Body of pancreas (tissue), 4 donors: ENCODE measurements around the gene SLC4A9. TPM values are rescaled to one million over a fixed set of nuclear protein-coding genes. Genes with fewer than 3 reads are reported as not detected.

ENCODE experiments used
- ATAC-seq: fragments of 150-250 bp; one replicate; pipeline ENCODE4 v1.9.1; 2016
- DNase-seq, 4 donors: peaks; one replicate each; pipeline ENCODE4 v3.0.0-alpha.2; 2019
- H3K27ac ChIP-seq, 4 donors: fragments of 200-600 bp; sonication (generic); 1 replicate in 3 of 4; 2 replicates in 1 of 4; pipeline versions ENCODE4 v1.5.1 to v1.6.1; 2016 to 2019; ENCODE audit warnings: mild to moderate bottlenecking in 1 of 4, mixed read lengths in 1 of 4, moderate library complexity in 1 of 4
- H3K27me3 ChIP-seq, 2 donors: fragments of 200-600 bp; sonication (generic); one replicate each; pipeline ENCODE4 v1.6.0; 2016; ENCODE audit warnings: mild to moderate bottlenecking in 1 of 2
- H3K36me3 ChIP-seq, 2 donors: fragments of 200-600 bp; sonication (generic); replicated peaks in 1 of 2; 2 replicates each; pipeline ENCODE4 v1.5.1; 2016; ENCODE audit warnings: low read depth in 2 of 2; ENCODE audit not compliant: insufficient read depth in 1 of 2
- H3K4me1 ChIP-seq: fragments of 200-600 bp; sonication (generic); one replicate; pipeline ENCODE4 v1.6.0; 2016
- H3K4me3 ChIP-seq, 2 donors: fragments of 200-600 bp; sonication (generic); 1 replicate in 1 of 2; 2 replicates in 1 of 2; pipeline ENCODE4 v1.5.1; 2016 to 2019
- H3K9me3 ChIP-seq, 3 donors: fragments of 200-600 bp; sonication (generic); 1 replicate in 2 of 3; 2 replicates in 1 of 3; pipeline ENCODE4 v1.5.1; 2016
- POLR2A ChIP-seq, 3 donors: fragments of 450-650 bp; IDR thresholded peaks; one replicate each; pipeline ENCODE4 v1.6.1; 2016; ENCODE audit warnings: antibody characterized with exemption in 3 of 3, mild to moderate bottlenecking in 2 of 3
- WGBS, 2 donors: methylation state at CpG; one replicate each; pipeline ENCODE4 v1.1.5; 2017; 5-methylcytosine and 5-hydroxymethylcytosine counted together
- intact Hi-C: fragments of 100-400 bp; cut with DNase I; formaldehyde crosslinking; loops from one replicate; pipeline ENCODE4 v1.15.1; 2023
- total RNA-seq, 2 donors: library from RNA; depleted of rRNA; stranded (reverse); fragments of >200 nt; gene quantifications; one replicate each; pipeline ENCODE4 v1.1.0, GENCODE V29; 2016
- TF ChIP-seq, protein P1 (sequence below), 7 experiments: fragments of 450-650 bp in 4 of 7; fragments of 200-600 bp in 3 of 7; sonication (generic) in 3 of 7; IDR thresholded peaks; one replicate each; pipeline ENCODE4 v1.5.1; 2016 to 2019; ENCODE audit warnings: antibody characterized with exemption in 7 of 7

The SLC4A9 gene
- total RNA-seq, 2 donors from 2014 or later: not detected

GRCh38 chr5:140382866-140383265 lies 22.9 kb downstream of the SLC4A9 start:
- ATAC-seq (no peak), DNase-seq (no peak)
- no peak overlapping the region for H3K4me3 ChIP-seq
- no peaks in the 10 kb centered on the region for H3K36me3 ChIP-seq
- H3K4me1 ChIP-seq: no peaks in the 10 kb centered on the region
- H3K27me3 ChIP-seq: no peaks in the 10 kb centered on the region
- no peaks in the 10 kb centered on the region for H3K9me3 ChIP-seq
- TF ChIP-seq, protein P1, sequence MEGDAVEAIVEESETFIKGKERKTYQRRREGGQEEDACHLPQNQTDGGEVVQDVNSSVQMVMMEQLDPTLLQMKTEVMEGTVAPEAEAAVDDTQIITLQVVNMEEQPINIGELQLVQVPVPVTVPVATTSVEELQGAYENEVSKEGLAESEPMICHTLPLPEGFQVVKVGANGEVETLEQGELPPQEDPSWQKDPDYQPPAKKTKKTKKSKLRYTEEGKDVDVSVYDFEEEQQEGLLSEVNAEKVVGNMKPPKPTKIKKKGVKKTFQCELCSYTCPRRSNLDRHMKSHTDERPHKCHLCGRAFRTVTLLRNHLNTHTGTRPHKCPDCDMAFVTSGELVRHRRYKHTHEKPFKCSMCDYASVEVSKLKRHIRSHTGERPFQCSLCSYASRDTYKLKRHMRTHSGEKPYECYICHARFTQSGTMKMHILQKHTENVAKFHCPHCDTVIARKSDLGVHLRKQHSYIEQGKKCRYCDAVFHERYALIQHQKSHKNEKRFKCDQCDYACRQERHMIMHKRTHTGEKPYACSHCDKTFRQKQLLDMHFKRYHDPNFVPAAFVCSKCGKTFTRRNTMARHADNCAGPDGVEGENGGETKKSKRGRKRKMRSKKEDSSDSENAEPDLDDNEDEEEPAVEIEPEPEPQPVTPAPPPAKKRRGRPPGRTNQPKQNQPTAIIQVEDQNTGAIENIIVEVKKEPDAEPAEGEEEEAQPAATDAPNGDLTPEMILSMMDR (IDR thresholded peaks at IDR 0.05): no peak
- no peak for TF ChIP-seq POLR2A (IDR thresholded peaks at IDR 0.05)
- intact Hi-C loops: no loop called here
- H3K27ac ChIP-seq: no peak overlapping the region

DNA sequence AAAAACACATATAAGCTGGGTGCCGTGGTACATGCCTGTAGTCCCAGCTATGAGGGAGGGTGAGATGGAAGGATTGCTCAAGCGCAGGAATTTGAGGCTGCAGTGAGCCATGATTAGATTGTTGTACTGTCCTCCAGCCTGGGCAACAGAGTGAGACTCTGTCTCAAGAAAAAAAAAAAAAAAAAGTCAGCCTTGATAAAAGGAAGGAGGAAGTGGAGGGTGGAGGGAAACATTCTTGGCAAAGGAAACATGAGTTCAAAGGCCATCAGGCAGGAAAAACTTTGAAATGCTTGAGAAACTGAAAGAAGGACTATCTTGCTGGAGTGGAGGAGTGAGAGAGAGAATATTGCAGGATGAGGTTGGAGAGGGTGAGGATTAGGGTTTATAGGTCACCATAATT lies 23.3 kb downstream of the SLC4A9 start:
- WGBS, 2 donors: 83 to 93% methylated on average over 2 of the region's 2 CpGs
- no peak for ATAC-seq
- intact Hi-C loops: no loop called here

DNA sequence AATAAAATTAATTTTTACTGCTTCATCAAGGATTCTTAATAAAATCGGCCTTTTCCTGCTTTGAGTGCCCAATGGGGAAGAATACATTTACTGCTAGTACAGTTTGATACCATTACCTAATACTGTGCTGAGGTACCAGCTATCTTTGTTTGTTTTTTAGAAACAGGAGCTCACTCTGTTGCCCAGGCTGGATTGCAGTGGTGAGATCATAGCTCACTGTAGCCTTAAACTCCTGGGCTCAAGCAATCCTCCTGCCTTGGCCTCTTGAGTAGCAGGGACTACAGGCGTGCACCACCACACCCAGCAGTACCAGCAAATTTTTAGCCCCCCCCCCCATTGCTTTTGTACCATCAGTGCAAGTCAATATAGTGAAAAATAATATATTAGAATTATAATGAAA lies 28.1 kb downstream of the SLC4A9 start:
- no peak overlapping the region for H3K4me3 ChIP-seq
- ATAC-seq: no peak
- H3K36me3 ChIP-seq: no peaks in the 10 kb centered on the region
- H3K9me3 ChIP-seq: no peaks in the 10 kb centered on the region
- H3K27ac ChIP-seq: no peak overlapping the region
- 84 to 87% methylated on average over 2 of the region's 2 CpGs for WGBS, 2 donors
- TF ChIP-seq, protein P1 (IDR thresholded peaks at IDR 0.05): no peak
- TF ChIP-seq POLR2A (IDR thresholded peaks at IDR 0.05): no peak
- H3K4me1 ChIP-seq: no peaks in the 10 kb centered on the region
- no peaks in the 10 kb centered on the region for H3K27me3 ChIP-seq
- intact Hi-C loops: no loop called here
- DNase-seq: no peak

More for the DNA sequence above, 23.3 kb downstream of the SLC4A9 start:
- Histone ChIP-seq H3K4me3 (no peak overlapping the region), H3K4me1 (no peaks in the 10 kb centered on the region), H3K27me3 (no peaks in the 10 kb centered on the region), H3K36me3 (no peaks in the 10 kb centered on the region), H3K9me3 (no peaks in the 10 kb centered on the region), H3K27ac (no peak overlapping the region)
- no peak for DNase-seq
- TF ChIP-seq, protein P1 (IDR thresholded peaks at IDR 0.05): no peak
- TF ChIP-seq POLR2A (IDR thresholded peaks at IDR 0.05): no peak

GRCh38 chr5:140391312-140391711 lies 31.3 kb downstream of the SLC4A9 start:
- H3K4me1 ChIP-seq: no peaks in the 10 kb centered on the region
- DNase-seq (no peak), ATAC-seq (no peak)
- H3K27me3 ChIP-seq: no peaks in the 10 kb centered on the region
- H3K36me3 ChIP-seq: no peaks in the 10 kb centered on the region
- H3K9me3 ChIP-seq: no peaks in the 10 kb centered on the region
- no peak for TF ChIP-seq POLR2A (IDR thresholded peaks at IDR 0.05)
- TF ChIP-seq, protein P1 (IDR thresholded peaks at IDR 0.05): no peak
- H3K27ac ChIP-seq: no peak overlapping the region
- no peak overlapping the region for H3K4me3 ChIP-seq
- intact Hi-C loops: no loop called here
- WGBS, 2 donors: 65 to 84% methylated on average over 1 of the region's 1 CpG

DNA sequence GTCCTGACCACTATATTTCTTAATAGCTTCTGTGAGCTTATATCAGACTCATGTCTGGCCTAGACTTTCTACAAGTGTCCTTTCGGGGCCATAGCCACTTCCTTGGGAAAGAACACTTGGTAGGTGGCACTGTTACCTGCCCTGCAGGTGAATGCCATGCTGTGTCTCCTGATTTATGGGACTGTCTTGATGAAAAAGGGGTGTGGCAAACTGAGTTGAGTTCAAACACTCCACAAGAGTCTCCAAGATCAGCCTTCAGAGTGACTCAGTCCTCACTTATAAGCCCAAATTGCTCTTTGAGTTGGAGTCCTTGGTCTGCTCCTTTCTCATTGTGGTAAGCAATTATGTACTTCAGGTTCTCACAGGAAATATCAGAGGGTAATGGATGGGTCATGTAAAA lies 31.7 kb downstream of the SLC4A9 start:
- no peaks in the 10 kb centered on the region for H3K4me1 ChIP-seq
- H3K27ac ChIP-seq: no peak overlapping the region
- no peak overlapping the region for H3K4me3 ChIP-seq
- TF ChIP-seq, protein P1 (IDR thresholded peaks at IDR 0.05): no peak
- TF ChIP-seq POLR2A (IDR thresholded peaks at IDR 0.05): no peak
- no peak for ATAC-seq
- H3K36me3 ChIP-seq: no peaks in the 10 kb centered on the region
- intact Hi-C loops: no loop called here
- WGBS, 2 donors: 71 to 100% methylated on average over 1 of the region's 1 CpG
- no peaks in the 10 kb centered on the region for H3K27me3 ChIP-seq
- DNase-seq: no peak
- no peaks in the 10 kb centered on the region for H3K9me3 ChIP-seq
